ENCODE data around the gene CAMKV.

Gene CAMKV

GRCh38 chr3:49867871-49868321, 1.8 kb downstream of the CAMKV start:
- no peaks in the 10 kb centered on the region for H3F3A ChIP-seq (ENCODE audit: insufficient read depth, low read length)
- no peak overlapping the region for H3K4me2 ChIP-seq (ENCODE audit: low read depth, low read length)
- no peak overlapping the region for H3K27ac ChIP-seq (ENCODE audit: low read length)
- H3K4me1 ChIP-seq (ENCODE audit: low read length) = no peaks in the 10 kb centered on the region
- H2AFZ ChIP-seq (ENCODE audit: low read length) = no peak overlapping the region
- H3K9ac ChIP-seq (ENCODE audit: low read length) = no peak overlapping the region
- DNase-seq = no peak
- no peaks in the 10 kb centered on the region for H3K36me3 ChIP-seq (replicated peaks; ENCODE audit: insufficient read depth, low read length)
- no peak for TF ChIP-seq EZH2 (optimal IDR thresholded peaks at IDR 0.05; ENCODE audit: low read depth, low read length)
- TF ChIP-seq CTCF (IDR thresholded peaks at IDR 0.05; ENCODE audit: low read length) = no peak
- no peak for TF ChIP-seq EZH2phosphoT487 (IDR thresholded peaks at IDR 0.05; ENCODE audit: low read length)
- H3K79me2 ChIP-seq (ENCODE audit: low read length) = no peaks in the 10 kb centered on the region
- H3K4me3 ChIP-seq (ENCODE audit: low read length) = no peak overlapping the region
- H4K20me1 ChIP-seq (ENCODE audit: insufficient read depth, low read length) = no peaks in the 10 kb centered on the region
- H3K9me2 ChIP-seq (replicated peaks; ENCODE audit: insufficient read depth, low read length) = no peaks in the 10 kb centered on the region
- no peaks in the 10 kb centered on the region for H3K9me3 ChIP-seq (replicated peaks; ENCODE audit: insufficient read depth, low read length)
- H3K27me3 ChIP-seq (replicated peaks; ENCODE audit: insufficient read depth, low read length) = peaks cover 61% of the 10 kb centered on the region

GRCh38 chr3:49867400-49867799, 2.3 kb downstream of the CAMKV start:
- Histone ChIP-seq H4K20me1 (ENCODE audit: insufficient read depth, low read length) (no peaks in the 10 kb centered on the region), H3F3A (ENCODE audit: insufficient read depth, low read length) (no peaks in the 10 kb centered on the region)
- no peak for TF ChIP-seq CTCF (IDR thresholded peaks at IDR 0.05; ENCODE audit: low read length)
- TF ChIP-seq EZH2 (optimal IDR thresholded peaks at IDR 0.05; ENCODE audit: low read depth, low read length) = no peak
- no peak for TF ChIP-seq EZH2phosphoT487 (IDR thresholded peaks at IDR 0.05; ENCODE audit: low read length)

GRCh38 chr3:49865198-49865784, 4.4 kb downstream of the CAMKV start:
- Histone ChIP-seq H3K79me2 (ENCODE audit: low read length) (no peaks in the 10 kb centered on the region), H2AFZ (ENCODE audit: low read length) (no peak overlapping the region), H3F3A (ENCODE audit: insufficient read depth, low read length) (no peaks in the 10 kb centered on the region), H3K9ac (ENCODE audit: low read length) (no peak overlapping the region), H3K9me2 (replicated peaks; ENCODE audit: insufficient read depth, low read length) (no peaks in the 10 kb centered on the region), H3K27ac (ENCODE audit: low read length) (no peak overlapping the region), H3K4me3 (ENCODE audit: low read length) (no peak overlapping the region), H3K36me3 (replicated peaks; ENCODE audit: insufficient read depth, low read length) (no peaks in the 10 kb centered on the region), H4K20me1 (ENCODE audit: insufficient read depth, low read length) (no peaks in the 10 kb centered on the region), H3K4me1 (ENCODE audit: low read length) (no peaks in the 10 kb centered on the region), H3K9me3 (replicated peaks; ENCODE audit: insufficient read depth, low read length) (no peaks in the 10 kb centered on the region), H3K27me3 (replicated peaks; ENCODE audit: insufficient read depth, low read length) (peaks cover 62% of the 10 kb centered on the region), H3K4me2 (ENCODE audit: low read depth, low read length) (no peak overlapping the region)
- no peak for DNase-seq
- no peak for TF ChIP-seq CTCF (IDR thresholded peaks at IDR 0.05; ENCODE audit: low read length)
- TF ChIP-seq EZH2 (optimal IDR thresholded peaks at IDR 0.05; ENCODE audit: low read depth, low read length) = no peak
- TF ChIP-seq EZH2phosphoT487 (IDR thresholded peaks at IDR 0.05; ENCODE audit: low read length) = no peak

More at GRCh38 chr3:49867400-49867799, 2.3 kb downstream of the CAMKV start:
- Histone ChIP-seq H3K9ac (ENCODE audit: low read length) (no peak overlapping the region), H3K27me3 (replicated peaks; ENCODE audit: insufficient read depth, low read length) (peaks cover 66% of the 10 kb centered on the region), H3K9me3 (replicated peaks; ENCODE audit: insufficient read depth, low read length) (no peaks in the 10 kb centered on the region), H3K27ac (ENCODE audit: low read length) (no peak overlapping the region), H3K4me3 (ENCODE audit: low read length) (no peak overlapping the region), H3K4me1 (ENCODE audit: low read length) (no peaks in the 10 kb centered on the region), H3K9me2 (replicated peaks; ENCODE audit: insufficient read depth, low read length) (no peaks in the 10 kb centered on the region), H2AFZ (ENCODE audit: low read length) (no peak overlapping the region), H3K4me2 (ENCODE audit: low read depth, low read length) (no peak overlapping the region), H3K36me3 (replicated peaks; ENCODE audit: insufficient read depth, low read length) (no peaks in the 10 kb centered on the region), H3K79me2 (ENCODE audit: low read length) (no peaks in the 10 kb centered on the region)
- DNase-seq = no peak

All from MM.1S (cell line).